ENCODE measurements around the gene SULT2B1.
"Not testable (repeated sequence)": the region's sequence is repeated elsewhere in the genome, so short reads cannot be mapped to it uniquely, and the experiment has no call there.

The SULT2B1 gene

GRCh38 chr19:48551437-48552302 is at the start of gene SULT2B1:
TSS of gene SULT2B1 (plus strand) at chr19:48552172. CDS start at chr19:48552253, 81 bp downstream.
- no peak for DNase-seq (ENCODE audit: low read depth)

- DNase-seq (ENCODE audit: low read depth), result no peak
Observed at GRCh38 chr19:48502350-48503018, 49.5 kb upstream of the SULT2B1 start.

GRCh38 chr19:48506138-48506733 is 45.7 kb upstream of the SULT2B1 start:
- DNase-seq (ENCODE audit: low read depth), result peak; percentile 39

- no peak for DNase-seq (ENCODE audit: low read depth)
Observed at GRCh38 chr19:48507911-48508439, 44.0 kb upstream of the SULT2B1 start.

GRCh38 chr19:48508729-48509411 is 43.1 kb upstream of the SULT2B1 start:
- no peak for DNase-seq (ENCODE audit: low read depth)

GRCh38 chr19:48509467-48510194 is 42.3 kb upstream of the SULT2B1 start:
- DNase-seq (ENCODE audit: low read depth), result no peak

GRCh38 chr19:48510421-48511268 is 41.3 kb upstream of the SULT2B1 start:
- no peak for DNase-seq (ENCODE audit: low read depth)

- DNase-seq (ENCODE audit: low read depth), result no peak
Observed at GRCh38 chr19:48511321-48511731, 40.6 kb upstream of the SULT2B1 start.

GRCh38 chr19:48511800-48512503 is 40.0 kb upstream of the SULT2B1 start, which contains the start of gene LMTK3:
TSS of gene LMTK3 (minus strand) at chr19:48511835. CDS start at chr19:48511576, 259 bp downstream.
- no peak for DNase-seq (ENCODE audit: low read depth)

GRCh38 chr19:48512504-48513288 is 39.3 kb upstream of the SULT2B1 start:
- no peak for DNase-seq (ENCODE audit: low read depth)

GRCh38 chr19:48513289-48514122 is 38.5 kb upstream of the SULT2B1 start:
- DNase-seq (ENCODE audit: low read depth), result peak; percentile 50

- no peak for DNase-seq (ENCODE audit: low read depth)
Observed at GRCh38 chr19:48514123-48514458, 37.9 kb upstream of the SULT2B1 start.

GRCh38 chr19:48516536-48516935 is 35.4 kb upstream of the SULT2B1 start:
- no peak for DNase-seq (ENCODE audit: low read depth)

- no peak for DNase-seq (ENCODE audit: low read depth)
Observed at GRCh38 chr19:48518207-48518606, 33.8 kb upstream of the SULT2B1 start.

GRCh38 chr19:48519426-48519825 is 32.5 kb upstream of the SULT2B1 start:
- DNase-seq (ENCODE audit: low read depth), result not testable (repeated sequence)

- DNase-seq (ENCODE audit: low read depth), result no peak
Observed at GRCh38 chr19:48520134-48520533, 31.8 kb upstream of the SULT2B1 start.

GRCh38 chr19:48524221-48524620 is 27.8 kb upstream of the SULT2B1 start:
- DNase-seq (ENCODE audit: low read depth), result no peak

GRCh38 chr19:48524732-48525131 is 27.2 kb upstream of the SULT2B1 start:
- no peak for DNase-seq (ENCODE audit: low read depth)
